ENCODE data around the gene CLMN.

DNA sequence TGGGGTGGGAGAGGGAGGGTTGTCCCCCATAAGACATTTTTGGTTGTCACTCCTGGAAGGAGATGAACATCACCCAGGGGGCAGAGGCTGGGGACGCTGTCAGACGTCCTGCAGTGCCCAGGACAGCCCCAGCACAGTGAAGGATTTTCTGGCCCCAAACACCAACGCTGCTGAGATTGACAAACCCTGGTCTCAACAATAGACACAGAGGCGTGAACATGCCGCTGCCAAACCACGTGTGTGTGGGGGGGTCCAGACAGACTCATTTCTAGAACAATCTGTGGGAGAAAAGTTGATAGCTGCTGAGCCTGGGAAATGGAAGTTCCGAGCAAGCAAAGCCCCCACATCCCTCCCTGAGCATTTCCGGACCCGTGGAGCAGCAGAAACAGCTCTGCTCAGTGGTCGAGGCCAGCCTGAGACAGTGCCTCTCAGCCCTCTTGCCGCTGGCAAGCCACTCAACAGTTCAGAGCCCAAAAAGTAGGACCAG, 43.8 kb upstream of the CLMN start:
- TF ChIP-seq, protein P1, sequence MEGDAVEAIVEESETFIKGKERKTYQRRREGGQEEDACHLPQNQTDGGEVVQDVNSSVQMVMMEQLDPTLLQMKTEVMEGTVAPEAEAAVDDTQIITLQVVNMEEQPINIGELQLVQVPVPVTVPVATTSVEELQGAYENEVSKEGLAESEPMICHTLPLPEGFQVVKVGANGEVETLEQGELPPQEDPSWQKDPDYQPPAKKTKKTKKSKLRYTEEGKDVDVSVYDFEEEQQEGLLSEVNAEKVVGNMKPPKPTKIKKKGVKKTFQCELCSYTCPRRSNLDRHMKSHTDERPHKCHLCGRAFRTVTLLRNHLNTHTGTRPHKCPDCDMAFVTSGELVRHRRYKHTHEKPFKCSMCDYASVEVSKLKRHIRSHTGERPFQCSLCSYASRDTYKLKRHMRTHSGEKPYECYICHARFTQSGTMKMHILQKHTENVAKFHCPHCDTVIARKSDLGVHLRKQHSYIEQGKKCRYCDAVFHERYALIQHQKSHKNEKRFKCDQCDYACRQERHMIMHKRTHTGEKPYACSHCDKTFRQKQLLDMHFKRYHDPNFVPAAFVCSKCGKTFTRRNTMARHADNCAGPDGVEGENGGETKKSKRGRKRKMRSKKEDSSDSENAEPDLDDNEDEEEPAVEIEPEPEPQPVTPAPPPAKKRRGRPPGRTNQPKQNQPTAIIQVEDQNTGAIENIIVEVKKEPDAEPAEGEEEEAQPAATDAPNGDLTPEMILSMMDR (IDR thresholded peaks at IDR 0.05), result no peak
- TF ChIP-seq EZH2phosphoT487 (IDR thresholded peaks at IDR 0.05) (no peak), EZH2 (IDR thresholded peaks at IDR 0.05) (no peak)

All from neural progenitor cell (in vitro differentiated cells).